Occipital lobe (tissue), 2 donors: Measurements from ENCODE around the gene LRMDA. TPM values are rescaled to one million over a fixed set of nuclear protein-coding genes. Genes with fewer than 3 reads are reported as not detected.

Experiments used
- DNase-seq: peaks from one replicate; lab custom pipeline; 2025; lab: John Stamatoyannopoulos, UW
- total RNA-seq: library from RNA; depleted of rRNA; stranded (reverse); fragments of >200 nt; gene quantifications from one replicate; pipeline ENCODE4 v1.2.3, GENCODE V29; 2014

Gene LRMDA
- total RNA-seq, 1 donor from 2014 or later, result 0.62 TPM

GRCh38 chr10:75941223-75941801 lies 509.9 kb downstream of the LRMDA start:
- no peak for DNase-seq

GRCh38 chr10:75944061-75944460 lies 512.6 kb downstream of the LRMDA start:
- DNase-seq, result no peak

- DNase-seq, result no peak
These were observed 517.2 kb downstream of the LRMDA start for GRCh38 chr10:75948583-75948982.

GRCh38 chr10:75950307-75950706 lies 518.9 kb downstream of the LRMDA start:
- DNase-seq, result no peak

- DNase-seq, result no peak
These were observed 519.7 kb downstream of the LRMDA start for GRCh38 chr10:75950997-75951589.

GRCh38 chr10:75951627-75952026 lies 520.2 kb downstream of the LRMDA start:
- DNase-seq, result no peak

- DNase-seq, result no peak
These were observed 520.7 kb downstream of the LRMDA start for GRCh38 chr10:75952093-75952492.

- no peak for DNase-seq
These were observed 523.1 kb downstream of the LRMDA start for GRCh38 chr10:75954486-75954885.

GRCh38 chr10:75955973-75956502 lies 524.6 kb downstream of the LRMDA start:
- no peak for DNase-seq

- DNase-seq, result no peak
These were observed 525.2 kb downstream of the LRMDA start for GRCh38 chr10:75956624-75957023.

GRCh38 chr10:75957314-75958120 lies 526.1 kb downstream of the LRMDA start:
- no peak for DNase-seq

- DNase-seq, result no peak
These were observed 527.8 kb downstream of the LRMDA start for GRCh38 chr10:75959209-75959608.

- no peak for DNase-seq
These were observed 528.5 kb downstream of the LRMDA start for GRCh38 chr10:75959912-75960311.

GRCh38 chr10:75962395-75963061 lies 531.1 kb downstream of the LRMDA start:
- no peak for DNase-seq

GRCh38 chr10:75967491-75967890 lies 536.1 kb downstream of the LRMDA start:
- no peak for DNase-seq

GRCh38 chr10:75969031-75969430 lies 537.6 kb downstream of the LRMDA start:
- DNase-seq, result no peak

- no peak for DNase-seq
These were observed 540.2 kb downstream of the LRMDA start for GRCh38 chr10:75971402-75972211.

- DNase-seq, result no peak
These were observed 541.3 kb downstream of the LRMDA start for GRCh38 chr10:75972491-75973276.

GRCh38 chr10:75974080-75974479 lies 542.7 kb downstream of the LRMDA start:
- no peak for DNase-seq

GRCh38 chr10:75976681-75977080 lies 545.3 kb downstream of the LRMDA start:
- no peak for DNase-seq
